Stimulated activated CD4-positive, alpha-beta T cell treated with anti-CD3 and anti-CD28 coated beads, Interleukin-2, amount 100 ng/mL, for 24 hours (primary cell): ENCODE data around the gene CD55.

Source experiments
- DNase-seq, 2 donors: peaks; one replicate each; pipeline ENCODE4 v3.0.0-alpha.2; 2020

Gene CD55

DNA sequence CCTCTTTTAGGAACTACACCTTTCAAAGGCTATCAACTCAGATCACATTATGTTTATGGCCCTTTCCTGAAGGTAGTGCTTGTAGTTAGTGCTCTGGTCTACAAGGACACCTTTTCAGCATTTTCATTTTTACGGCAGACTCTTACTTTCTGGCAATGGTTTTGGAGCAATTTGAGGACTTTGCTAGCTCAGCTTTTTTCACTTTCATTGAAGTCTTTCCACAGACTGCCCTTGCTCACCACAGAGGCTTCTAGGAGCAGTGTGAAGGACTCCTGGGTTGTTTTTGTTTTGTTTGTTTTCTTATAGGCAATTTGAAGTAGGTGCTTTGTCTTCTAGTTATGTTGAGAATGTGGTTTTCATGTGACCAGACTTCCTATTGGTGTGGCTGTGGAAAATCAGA is 43.1 kb downstream of the CD55 start:
- DNase-seq = no peak

DNA sequence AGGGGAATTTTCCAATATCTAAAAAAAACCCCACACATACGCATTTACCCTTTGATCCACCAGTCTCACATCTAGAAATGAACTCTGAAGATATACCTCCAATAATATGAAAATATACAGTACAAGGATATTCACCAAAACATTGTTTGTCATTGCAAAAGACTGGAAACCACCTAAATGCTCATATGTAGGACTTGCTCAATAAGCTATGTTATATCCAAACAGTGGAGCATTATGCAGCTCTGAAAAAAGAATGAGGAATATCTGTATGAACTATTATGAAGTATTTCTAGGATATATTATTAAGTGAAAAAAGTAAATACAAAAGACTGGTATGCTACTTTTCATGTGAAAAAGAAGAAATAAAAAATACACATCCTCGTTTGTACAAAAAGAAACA is 43.6 kb downstream of the CD55 start:
- DNase-seq = no peak

DNA sequence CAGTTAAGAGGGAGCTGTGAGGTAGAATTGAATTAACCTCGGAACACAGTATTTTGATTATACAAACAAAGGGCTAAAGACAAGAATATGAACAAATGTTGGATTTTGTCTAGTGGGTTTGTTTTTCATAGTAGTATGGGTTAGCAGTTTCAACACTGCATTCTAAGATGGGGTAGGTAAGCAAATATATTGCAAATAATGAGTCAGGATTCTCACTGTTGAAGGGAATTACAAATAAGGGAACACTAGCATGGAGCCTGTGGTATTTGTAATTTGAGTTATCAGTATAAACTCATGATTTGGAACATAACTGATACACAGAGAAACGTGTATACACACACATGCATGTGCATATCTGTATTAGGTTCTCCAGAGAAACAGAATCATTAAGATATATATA is 44.5 kb downstream of the CD55 start:
- no peak for DNase-seq

DNA sequence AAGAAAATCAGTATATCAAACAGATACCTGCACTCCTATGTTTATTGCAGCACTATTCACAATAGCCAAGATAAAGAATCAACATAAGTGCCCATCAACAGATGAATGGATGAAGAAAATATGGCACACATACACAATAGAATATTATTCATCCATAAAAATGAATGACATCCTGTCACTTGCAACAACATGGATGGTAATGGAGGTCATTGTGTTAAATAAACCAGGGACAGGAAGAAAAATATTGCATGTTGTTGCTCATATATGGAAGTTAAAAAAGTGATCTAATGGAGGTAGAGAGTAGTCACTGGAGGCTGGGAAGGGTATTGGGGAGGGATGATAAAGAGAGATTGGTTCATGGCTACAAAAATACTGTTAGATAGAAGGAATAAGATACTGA is 67.2 kb downstream of the CD55 start:
- no peak for DNase-seq

DNA sequence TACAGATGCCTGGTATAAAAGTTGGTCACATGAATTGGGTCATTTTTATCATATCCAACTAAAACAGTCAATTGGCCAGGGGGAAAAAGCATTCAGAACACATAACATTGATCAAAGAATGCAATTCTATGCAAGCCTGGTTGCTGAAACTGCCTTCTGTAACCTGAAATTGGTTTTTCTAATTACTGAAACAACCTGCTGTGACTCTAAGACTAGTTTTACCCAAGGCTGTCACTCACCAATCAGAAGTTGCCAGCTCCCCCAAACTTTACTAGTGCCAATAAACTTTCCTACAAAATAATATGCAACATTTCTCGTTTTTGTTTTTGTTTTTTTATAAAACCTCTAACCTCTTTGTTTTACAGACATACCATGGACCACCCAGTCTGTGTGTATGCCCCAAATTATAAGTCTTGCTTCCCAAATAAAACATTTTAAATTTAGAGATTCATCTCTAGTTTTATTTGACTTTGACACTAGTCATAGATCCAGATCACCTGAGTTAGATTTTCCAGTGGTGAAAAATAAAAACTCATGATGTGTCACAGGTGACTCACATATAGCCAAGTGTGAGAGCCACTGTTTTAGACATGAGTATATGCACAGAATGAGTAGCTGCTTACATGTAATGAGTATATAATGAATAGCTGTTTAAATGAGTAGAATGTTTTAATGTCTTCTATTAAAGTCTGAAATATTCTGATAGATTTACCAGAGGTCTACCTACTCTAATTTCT is 68.4 kb downstream of the CD55 start:
- no peak for DNase-seq

DNA sequence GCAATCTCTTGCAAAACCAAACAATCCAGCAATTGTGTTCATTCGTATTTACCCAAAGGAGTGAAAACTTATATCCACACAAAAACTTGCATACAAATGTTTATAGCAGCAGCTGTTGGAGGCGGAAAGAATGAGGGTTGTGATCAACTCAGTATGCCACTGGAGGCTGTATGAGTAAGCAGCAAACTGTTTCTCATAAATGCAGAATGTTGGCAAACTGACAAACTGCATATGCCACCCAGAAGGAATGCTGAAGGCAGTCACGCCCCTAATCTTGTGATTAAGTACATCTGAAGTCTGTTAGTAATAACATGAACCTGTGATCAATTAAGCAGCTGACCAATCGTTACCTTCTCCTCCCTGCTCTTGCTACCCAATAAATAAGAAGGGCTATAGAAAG is 72.1 kb downstream of the CD55 start:
- DNase-seq = no peak

DNA sequence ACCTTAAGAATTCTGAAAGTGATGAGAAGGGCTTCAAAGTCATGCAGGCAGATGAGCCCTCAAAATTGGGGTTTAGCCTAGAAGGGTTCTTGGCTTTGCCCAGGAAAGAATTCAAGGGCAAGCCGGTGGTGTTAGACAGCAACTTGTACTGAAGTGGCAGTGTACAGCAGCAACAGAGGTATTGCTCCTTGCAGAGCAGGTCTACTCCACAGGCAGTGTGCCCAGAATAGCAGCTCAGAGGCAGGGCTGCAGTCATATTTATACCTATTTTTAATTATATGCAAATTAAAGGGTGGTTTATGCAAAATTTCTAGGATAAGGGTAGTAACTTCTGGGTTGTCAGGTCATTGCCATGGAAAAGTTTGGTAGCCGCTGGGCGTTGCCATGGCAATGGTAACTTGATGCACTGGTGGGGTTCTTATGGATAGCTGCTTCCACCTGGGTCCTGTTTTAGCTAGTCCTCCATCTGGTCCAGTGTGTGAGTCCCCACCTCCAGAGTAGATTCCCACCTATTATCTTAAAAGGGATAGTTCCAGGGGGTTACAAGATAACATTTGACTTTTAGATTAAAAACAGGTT is 74.8 kb downstream of the CD55 start:
- no peak for DNase-seq

DNA sequence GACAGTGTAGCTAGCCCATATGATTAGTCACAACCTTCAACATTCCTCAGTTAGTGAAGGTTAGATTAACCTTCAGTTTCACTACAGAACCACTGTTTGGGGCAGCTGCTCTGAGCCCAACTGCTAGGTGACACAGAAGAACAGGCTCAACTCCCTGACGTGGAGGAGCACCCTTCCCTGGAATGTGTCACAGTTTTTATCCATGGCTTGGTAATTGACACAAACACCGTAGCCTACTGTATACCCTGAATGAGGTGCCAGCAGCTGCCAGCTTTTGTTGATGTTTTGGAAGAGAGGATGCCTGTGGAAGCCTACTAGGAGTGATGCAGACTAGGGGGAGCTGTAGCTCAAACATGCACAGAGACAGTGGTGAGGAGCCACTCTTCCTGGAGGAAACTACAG is 76.0 kb downstream of the CD55 start:
- no peak for DNase-seq

DNA sequence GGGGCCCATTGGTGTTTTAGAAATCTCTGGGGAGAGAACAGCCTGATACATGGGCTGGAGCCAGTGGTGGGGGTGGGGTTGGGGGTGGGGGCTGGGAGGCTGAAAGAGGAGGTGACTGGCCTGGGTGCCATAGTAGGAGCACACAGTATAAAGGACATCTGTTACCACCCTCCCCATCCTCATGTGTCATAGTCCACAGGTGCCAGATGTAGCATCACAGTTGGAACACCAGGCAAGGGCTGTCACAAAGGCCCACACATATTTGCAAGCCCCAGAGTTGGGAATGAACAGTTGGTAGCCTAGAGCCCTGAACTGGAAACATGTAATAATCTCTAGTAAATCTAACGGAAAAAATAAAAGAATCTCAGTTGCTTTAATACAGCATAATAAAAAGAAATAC is 77.5 kb downstream of the CD55 start:
- DNase-seq = no peak

DNA sequence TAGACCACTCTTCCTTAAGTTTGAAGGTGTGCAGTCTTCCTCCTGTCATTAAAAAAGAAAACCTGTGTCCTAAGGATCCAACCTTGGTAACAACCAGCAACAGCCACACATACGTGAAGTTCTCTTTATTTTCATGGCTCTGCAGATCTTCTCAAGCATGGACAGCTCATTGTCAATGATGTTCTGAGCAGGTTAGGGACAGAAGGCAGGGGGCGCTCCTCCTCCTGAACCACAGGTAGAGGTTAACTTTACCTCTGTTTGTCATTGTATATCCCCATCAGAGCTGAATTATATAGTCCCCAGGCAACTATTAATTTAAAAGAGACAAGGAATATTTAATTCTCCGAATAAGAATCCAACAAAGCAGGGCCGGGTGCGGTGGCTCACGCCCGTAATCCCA is 80.1 kb downstream of the CD55 start:
- no peak for DNase-seq

DNA sequence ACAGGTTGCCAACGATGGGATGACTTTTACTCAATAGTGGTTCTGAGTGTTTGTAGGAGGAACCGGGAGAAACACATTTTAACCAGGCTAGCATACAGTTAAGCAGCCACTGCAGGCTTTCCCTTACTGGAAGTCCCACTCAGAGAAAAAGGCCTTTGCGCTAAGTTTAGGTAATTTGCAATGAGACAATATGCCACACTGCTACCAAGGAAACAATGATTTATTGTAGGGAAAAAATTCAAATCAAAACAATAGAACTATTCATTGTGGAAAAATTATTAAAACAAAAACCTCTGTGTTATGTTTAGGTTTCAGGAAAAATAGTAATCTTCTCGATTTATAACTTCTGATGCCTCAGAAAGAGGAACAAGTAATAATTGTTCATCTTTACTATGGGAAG is 81.3 kb downstream of the CD55 start:
- no peak for DNase-seq

DNA sequence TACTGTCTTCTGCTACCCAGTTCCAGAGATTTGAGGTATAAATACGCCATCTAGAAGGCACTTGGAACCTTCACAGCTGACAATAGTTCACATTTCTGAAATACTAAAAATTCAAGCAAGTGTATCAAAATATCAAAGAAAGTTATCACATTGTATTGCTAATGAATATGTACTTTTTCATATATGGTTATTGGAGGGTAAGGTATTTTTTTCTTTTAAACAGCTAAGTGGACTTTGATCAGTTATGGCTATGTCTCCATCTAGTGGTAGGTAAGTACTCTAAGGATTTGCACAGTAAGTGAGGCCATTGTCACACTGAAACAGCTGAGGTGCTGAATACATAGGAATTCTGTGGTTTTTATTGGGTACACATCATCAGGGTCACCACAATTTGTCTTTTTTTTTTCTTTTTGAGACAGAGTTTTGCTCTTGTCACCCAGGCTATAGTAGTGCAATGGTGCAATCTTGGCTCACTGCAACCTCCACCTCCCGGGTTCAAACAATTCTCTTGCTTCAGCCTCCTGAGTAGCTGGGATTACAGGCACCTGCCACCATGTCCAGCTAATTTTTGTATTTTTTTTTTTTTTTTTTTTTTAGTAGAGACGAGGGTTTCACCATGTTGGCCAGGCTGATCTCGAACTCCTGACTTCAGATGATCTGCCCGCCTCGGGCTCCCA is 83.5 kb downstream of the CD55 start:
- DNase-seq = no peak

DNA sequence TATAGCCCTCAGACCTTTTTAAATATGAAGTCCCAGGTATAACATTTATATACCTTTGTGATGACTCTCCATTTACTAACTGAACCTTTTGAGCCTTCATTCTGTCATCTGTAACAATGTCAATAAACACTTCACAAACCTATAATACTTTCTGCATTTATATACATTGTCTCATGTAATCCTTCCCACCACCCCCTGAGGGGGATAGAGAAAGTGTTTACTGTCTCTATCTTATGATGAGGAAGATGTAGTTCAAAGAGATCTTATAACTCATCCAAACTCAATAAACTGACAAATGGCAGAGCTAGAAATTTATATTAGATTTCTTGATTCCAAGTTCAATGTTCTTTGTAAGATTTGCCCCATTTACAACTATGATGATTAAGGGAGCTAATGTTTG is 84.3 kb downstream of the CD55 start:
- DNase-seq = no peak

DNA sequence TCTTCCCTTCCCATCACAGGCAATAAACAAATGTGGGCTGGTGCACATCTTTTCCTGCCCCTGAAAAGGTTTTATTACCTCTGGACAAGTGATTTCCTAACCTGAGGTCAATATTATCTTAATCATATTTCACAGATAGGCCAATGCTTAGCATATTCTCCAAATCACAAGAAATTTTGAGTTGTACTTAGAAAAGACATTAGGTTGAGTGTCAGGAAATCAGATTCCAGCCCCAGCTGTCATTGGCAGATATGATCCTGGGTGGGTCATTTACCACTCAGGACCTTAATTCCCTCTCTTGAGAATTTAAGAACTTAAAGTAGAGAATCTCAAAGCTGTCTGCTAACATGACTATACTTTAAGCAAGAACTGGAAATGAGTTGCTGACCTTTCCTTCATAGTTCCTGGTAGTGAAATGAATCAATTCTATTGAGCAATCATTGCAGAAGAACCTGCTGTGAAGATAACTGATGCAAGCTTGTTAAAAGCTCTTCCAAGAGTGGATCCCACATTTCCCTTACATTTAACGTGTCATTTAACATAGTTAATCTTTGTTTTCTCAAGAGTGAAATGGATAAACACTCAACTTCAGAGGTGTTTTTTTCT is 86.3 kb downstream of the CD55 start:
- no peak for DNase-seq
